ENCODE results near the gene CPTP.
"Not testable (repeated sequence)": the region's sequence is repeated elsewhere in the genome, so short reads cannot be mapped to it uniquely, and the experiment has no call there.

The CPTP gene

GRCh38 chr1:1352786-1353388 lies 28.3 kb downstream of the CPTP start:
- DNase-seq: no peak

GRCh38 chr1:1353389-1354151 lies 29.0 kb downstream of the CPTP start:
- no peak for DNase-seq

DNA sequence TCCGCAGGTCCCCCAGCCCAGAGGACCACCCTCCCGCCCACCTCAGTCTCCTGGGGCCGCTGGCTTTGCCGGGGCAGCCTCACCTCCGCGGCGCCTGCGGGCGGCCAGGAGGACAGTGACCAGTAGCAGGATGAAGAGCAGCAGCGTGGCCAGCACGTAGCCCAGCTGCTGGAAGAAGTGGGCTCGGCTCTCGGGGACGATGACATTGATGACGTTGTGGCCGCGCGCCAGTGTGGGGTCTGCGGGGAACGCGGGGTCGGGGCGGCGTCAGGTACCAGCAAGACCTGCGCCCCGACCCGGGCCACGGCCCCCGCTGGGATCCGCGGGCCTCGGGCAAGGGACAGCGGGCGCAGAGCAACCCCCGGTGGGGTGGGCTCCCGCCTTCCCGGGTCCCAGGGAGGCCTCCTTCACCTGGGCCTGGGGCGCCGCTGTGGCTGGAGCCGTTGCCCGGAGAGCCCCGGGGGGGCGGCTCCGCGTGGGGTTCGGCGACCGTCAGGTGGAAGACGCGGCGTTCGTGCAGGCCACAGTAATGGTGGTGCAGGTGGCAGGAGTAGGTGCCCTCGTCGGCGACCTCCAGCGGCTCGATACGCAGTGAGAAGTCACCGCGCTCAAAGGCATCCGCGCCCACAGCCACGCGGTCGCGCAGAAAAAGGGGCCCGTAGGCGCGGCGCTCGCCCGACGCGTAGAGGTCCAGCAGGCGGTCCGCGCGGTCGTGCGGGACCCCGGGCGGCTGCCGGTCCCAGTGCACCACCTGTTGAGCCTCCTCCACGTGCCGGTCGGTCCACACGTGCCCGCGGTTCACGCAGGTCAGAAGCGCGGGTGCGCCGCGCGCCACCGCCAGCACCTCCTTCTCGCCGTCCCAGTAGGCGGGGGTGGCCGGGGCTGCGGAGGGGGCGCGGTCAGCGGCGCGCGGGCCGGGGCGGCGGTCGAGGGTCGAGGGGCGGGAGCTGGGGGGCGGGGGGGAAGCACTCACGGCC lies 30.0 kb downstream of the CPTP start:
- DNase-seq: no peak

- DNase-seq: no peak
Observed at GRCh38 chr1:1355416-1355815, 30.8 kb downstream of the CPTP start.

DNA sequence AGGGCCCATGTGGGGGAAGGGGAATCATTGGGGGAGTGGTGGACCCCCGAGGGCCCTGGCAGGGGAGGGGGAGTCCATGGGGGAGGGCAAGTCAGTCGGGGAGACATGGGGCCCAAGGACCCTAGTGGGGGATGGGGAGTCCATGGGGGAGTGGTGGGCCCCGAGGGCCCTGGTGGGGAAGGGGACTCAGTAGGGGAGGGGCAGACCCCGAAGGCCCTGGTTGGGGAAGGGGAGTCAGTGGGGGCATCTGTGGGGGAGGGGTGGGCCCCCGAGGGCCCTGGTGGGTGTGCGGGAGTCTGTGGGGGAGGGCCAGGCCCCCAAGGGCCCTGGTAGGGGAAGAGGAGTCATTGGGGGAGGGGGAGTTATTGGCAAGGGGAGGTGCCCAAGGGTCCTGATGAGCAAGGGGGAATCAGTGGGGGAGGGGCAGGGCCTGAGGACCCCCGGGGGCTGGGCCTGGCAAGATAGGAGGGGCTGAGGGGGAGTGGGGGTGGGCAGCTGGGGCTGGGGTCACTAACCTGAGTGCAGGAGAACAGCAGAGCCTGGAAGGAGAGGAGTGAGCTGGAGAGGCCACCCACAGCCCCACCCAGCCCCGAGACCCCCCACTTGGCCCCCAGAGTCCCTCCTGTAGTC lies 31.7 kb downstream of the CPTP start:
- no peak for DNase-seq

GRCh38 chr1:1356796-1357401 lies 32.3 kb downstream of the CPTP start:
- DNase-seq: no peak

GRCh38 chr1:1357871-1358432 lies 33.4 kb downstream of the CPTP start:
- DNase-seq: no peak

- DNase-seq: no peak
Observed at GRCh38 chr1:1358433-1359271, 34.0 kb downstream of the CPTP start, which contains the start of gene MXRA8. Gene MXRA8 (minus strand): TSS chr1:1358555. CDS start chr1:1358504, 51 bp downstream.

- no peak for DNase-seq
Observed at GRCh38 chr1:1359308-1359663, 34.7 kb downstream of the CPTP start.

DNA sequence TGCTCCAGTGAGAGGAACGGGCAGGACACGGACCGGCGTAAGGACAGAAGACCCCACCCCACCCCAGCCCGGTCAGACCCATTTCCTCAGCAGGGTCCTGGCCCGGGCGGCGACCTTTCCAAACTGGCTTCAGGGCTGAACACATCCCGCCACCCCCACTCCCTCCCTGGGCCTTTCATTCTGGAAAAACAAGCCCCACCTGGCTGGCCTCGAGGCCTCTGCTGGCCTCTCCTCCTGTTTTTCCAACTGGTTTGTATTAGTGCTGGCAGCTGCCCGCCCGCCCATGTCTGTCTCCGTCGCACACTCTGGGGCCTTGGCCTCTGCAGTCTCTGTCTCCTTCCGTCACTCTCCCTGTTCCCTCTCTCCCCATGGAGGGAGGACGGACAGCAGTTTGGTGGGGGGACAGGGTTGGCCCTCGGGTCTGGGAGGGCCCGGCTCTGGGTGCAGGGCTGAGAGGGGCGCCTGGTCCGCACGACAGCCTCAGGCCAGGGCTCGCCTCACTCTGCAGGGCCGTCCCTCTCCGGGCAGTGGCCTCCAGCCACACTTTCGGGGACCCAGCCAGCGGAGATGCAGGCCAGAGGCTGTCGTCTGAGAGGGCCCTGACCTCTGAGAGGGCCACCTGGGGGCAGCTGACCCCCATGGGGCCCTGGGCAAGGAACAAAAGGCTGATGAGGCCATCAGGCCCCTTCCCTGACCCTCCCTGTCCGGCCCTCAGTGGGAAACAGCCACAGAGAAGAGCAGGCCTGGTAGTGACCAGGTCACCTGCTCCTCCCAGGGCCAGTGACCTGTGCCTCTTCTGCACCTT lies 35.3 kb downstream of the CPTP start:
- DNase-seq: no peak

- no peak for DNase-seq
Observed at GRCh38 chr1:1360506-1361169, 36.0 kb downstream of the CPTP start.

- DNase-seq: no peak
Observed at GRCh38 chr1:1361233-1361981, 36.8 kb downstream of the CPTP start.

- no peak for DNase-seq
Observed at GRCh38 chr1:1361982-1362423, 37.4 kb downstream of the CPTP start.

GRCh38 chr1:1364266-1364665 lies 39.7 kb downstream of the CPTP start:
- no peak for DNase-seq

- DNase-seq: no peak
Observed at GRCh38 chr1:1365875-1366698, 41.5 kb downstream of the CPTP start.

DNA sequence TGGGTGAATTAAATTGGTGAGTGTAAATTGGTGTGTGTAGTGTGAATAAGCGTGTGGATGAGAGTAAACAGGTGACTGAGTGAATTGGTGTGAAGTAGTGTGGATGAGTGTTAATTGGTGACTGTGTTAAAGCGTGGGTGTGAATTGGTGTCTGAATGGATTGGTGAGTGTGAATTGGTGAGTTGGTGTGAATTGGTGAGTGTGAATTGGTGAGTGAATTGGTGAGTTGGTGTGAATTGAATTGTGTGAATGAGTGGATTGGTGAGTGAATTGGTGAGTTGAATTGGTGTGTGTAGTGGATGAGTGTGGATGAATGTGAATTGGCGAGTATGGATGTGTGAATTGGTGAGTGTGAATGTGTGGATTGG lies 42.1 kb downstream of the CPTP start:
- DNase-seq: no peak

DNA sequence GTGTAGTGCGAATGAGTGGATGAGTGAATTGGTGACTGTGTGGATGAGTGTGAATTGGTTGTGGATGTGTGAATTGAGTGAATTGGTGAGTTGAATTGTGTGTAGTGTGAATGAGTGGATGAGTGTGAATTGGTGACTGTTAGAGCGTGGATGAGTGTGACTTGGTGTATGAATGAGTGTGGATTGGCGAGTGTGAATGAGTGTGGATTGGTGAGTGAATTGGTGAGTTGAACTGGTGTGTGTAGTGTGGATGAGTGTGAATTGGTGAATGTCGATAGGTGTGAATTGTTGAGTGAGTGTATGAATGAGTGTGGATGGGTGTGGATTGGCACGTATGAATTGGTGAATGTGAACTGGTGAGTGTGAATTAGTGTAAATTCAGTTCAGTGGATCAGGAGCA lies 42.7 kb downstream of the CPTP start:
- no peak for DNase-seq

GRCh38 chr1:1370094-1370493 lies 45.5 kb downstream of the CPTP start:
- not testable (repeated sequence) for DNase-seq
